H9 (cell line): ENCODE data around the gene ARMH1. TPM values are rescaled to one million over a fixed set of nuclear protein-coding genes. Genes with fewer than 3 reads are reported as not detected.
A peak's percentile ranks its signal among the peaks of the same experiment; 100 is the strongest.

ENCODE experiments used
- DNase-seq: peaks from one replicate; pipeline ENCODE4 v3.0.0-alpha.2; 2017
- H2AFZ ChIP-seq: one replicate; pipeline ENCODE4 v1.6.1; 2013; ENCODE audit warnings: mild to moderate bottlenecking, low read length, control low read depth, moderate library complexity
- H2AK5ac ChIP-seq: 2 replicates; pipeline ENCODE4 v1.6.1; 2013; ENCODE audit warnings: low read length, control low read depth, mixed read lengths; ENCODE audit not compliant: insufficient read length
- H2BK120ac ChIP-seq: one replicate; pipeline ENCODE4 v1.6.1; 2013; ENCODE audit warnings: low read depth, mild to moderate bottlenecking, low read length, control low read depth, inconsistent platforms; ENCODE audit not compliant: poor library complexity, severe bottlenecking
- H2BK12ac ChIP-seq: 2 replicates; pipeline ENCODE4 v1.6.1; 2013; ENCODE audit warnings: low read length, control low read depth, mixed read lengths, low read depth; ENCODE audit not compliant: insufficient read length
- H2BK15ac ChIP-seq: 2 replicates; pipeline ENCODE4 v1.6.1; 2013; ENCODE audit warnings: low read depth, low read length, control low read depth
- H2BK20ac ChIP-seq: one replicate; pipeline ENCODE4 v1.6.1; 2013; ENCODE audit warnings: low read depth, mild to moderate bottlenecking, low read length, control low read depth, inconsistent platforms; ENCODE audit not compliant: poor library complexity, severe bottlenecking
- H2BK5ac ChIP-seq: 2 replicates; pipeline ENCODE4 v1.6.1; 2013; ENCODE audit warnings: low read length, control low read depth, mixed read lengths; ENCODE audit not compliant: insufficient read length
- H3K14ac ChIP-seq: 2 replicates; pipeline ENCODE4 v1.6.1; 2013; ENCODE audit warnings: low read length, control low read depth; ENCODE audit not compliant: insufficient read depth
- H3K18ac ChIP-seq: 2 replicates; pipeline ENCODE4 v1.6.1; 2013; ENCODE audit warnings: low read depth, mild to moderate bottlenecking, mixed read lengths, low read length, control low read depth; ENCODE audit not compliant: insufficient read length
- H3K23ac ChIP-seq: 2 replicates; pipeline ENCODE4 v1.6.1; 2013; ENCODE audit warnings: low read length, control low read depth, mixed read lengths, low read depth; ENCODE audit not compliant: insufficient read length
- H3K23me2 ChIP-seq: 2 replicates; pipeline ENCODE4 v1.6.1; 2013; ENCODE audit warnings: low read depth, mild to moderate bottlenecking, mixed read lengths, low read length, control low read depth; ENCODE audit not compliant: insufficient read length, poor library complexity, severe bottlenecking
- H3K27ac ChIP-seq: 2 replicates; pipeline ENCODE4 v1.5.1; 2013; ENCODE audit warnings: low read length, control low read depth, mixed read lengths, low read depth; ENCODE audit not compliant: insufficient read length
- H3K27me3 ChIP-seq: 2 replicates; pipeline ENCODE4 v1.6.1; 2013; ENCODE audit warnings: low read length, control low read depth, inconsistent platforms; ENCODE audit not compliant: insufficient read depth
- H3K4ac ChIP-seq: 2 replicates; pipeline ENCODE4 v1.6.1; 2013; ENCODE audit warnings: low read depth, mild to moderate bottlenecking, control low read depth, inconsistent platforms, low read length, moderate library complexity
- H3K4me1 ChIP-seq: 2 replicates; pipeline ENCODE4 v1.6.1; 2013; ENCODE audit warnings: low read length, control low read depth, inconsistent platforms; ENCODE audit not compliant: insufficient read depth
- H3K4me2 ChIP-seq: 2 replicates; pipeline ENCODE4 v1.6.1; 2013; ENCODE audit warnings: low read length, control low read depth, mixed read lengths; ENCODE audit not compliant: insufficient read length, insufficient read depth
- H3K56ac ChIP-seq: 2 replicates; pipeline ENCODE4 v1.6.1; 2013; ENCODE audit warnings: low read depth, mild to moderate bottlenecking, mixed read lengths, low read length, control low read depth; ENCODE audit not compliant: insufficient read length
- H3K79me1 ChIP-seq: 2 replicates; pipeline ENCODE4 v1.6.1; 2013; ENCODE audit warnings: low read depth, mild to moderate bottlenecking, moderate library complexity, low read length, control low read depth, inconsistent platforms; ENCODE audit not compliant: insufficient read depth, poor library complexity, severe bottlenecking
- H3K79me2 ChIP-seq: 2 replicates; pipeline ENCODE4 v1.6.1; 2013; ENCODE audit warnings: low read length, control low read depth, inconsistent platforms; ENCODE audit not compliant: insufficient read depth
- H3K9ac ChIP-seq: 2 replicates; pipeline ENCODE4 v1.6.1; 2013; ENCODE audit warnings: low read length, control low read depth, mixed read lengths; ENCODE audit not compliant: insufficient read length; ENCODE audit errors: extremely low read depth
- H3K9me3 ChIP-seq: one replicate; pipeline ENCODE4 v1.6.1; 2013; ENCODE audit warnings: low read depth, low read length, inconsistent platforms; ENCODE audit not compliant: control insufficient read depth
- H3T11ph ChIP-seq: one replicate; pipeline ENCODE4 v1.6.1; 2013; ENCODE audit warnings: mild to moderate bottlenecking, low read length, control low read depth, inconsistent platforms
- H4K20me1 ChIP-seq: one replicate; pipeline ENCODE4 v1.6.1; 2013; ENCODE audit not compliant: control insufficient read depth, insufficient read length, insufficient read depth
- H4K5ac ChIP-seq: 2 replicates; pipeline ENCODE4 v1.6.1; 2013; ENCODE audit warnings: low read depth, mild to moderate bottlenecking, mixed read lengths, low read length, control low read depth; ENCODE audit not compliant: insufficient read length
- H4K8ac ChIP-seq: replicated peaks from 2 replicates; pipeline ENCODE4 v1.6.1; 2013; ENCODE audit warnings: low read length, control low read depth, mixed read lengths, low read depth; ENCODE audit not compliant: insufficient read length
- H4K91ac ChIP-seq: 2 replicates; pipeline ENCODE4 v1.6.1; 2013; ENCODE audit warnings: low read depth, mild to moderate bottlenecking, moderate library complexity, mixed read lengths, low read length, control low read depth; ENCODE audit not compliant: insufficient read length
- H3K27ac Mint-ChIP-seq, 3 experiments: 2 replicates in 2 of 3; 3 replicates in 1 of 3; pipeline ENCODE4 v1.8.0; 2020 to 2021; ENCODE audit warnings: mixed read lengths in 3 of 3, mild to moderate bottlenecking in 1 of 3, moderate library complexity in 1 of 3
- H3K27me3 Mint-ChIP-seq: 2 replicates; pipeline ENCODE4 v1.8.0; 2021; ENCODE audit warnings: low read depth, mild to moderate bottlenecking, moderate library complexity, mixed read lengths
- H3K36me3 Mint-ChIP-seq, 3 experiments: 2 replicates in 2 of 3; 3 replicates in 1 of 3; pipeline ENCODE4 v1.8.0; 2020 to 2021; ENCODE audit warnings: low read depth in 3 of 3, mixed read lengths in 3 of 3; ENCODE audit not compliant: insufficient read depth in 1 of 3
- H3K4me1 Mint-ChIP-seq, 2 experiments: 2 replicates each; pipeline ENCODE4 v1.8.0; 2020; ENCODE audit warnings: mixed read lengths in 2 of 2
- H3K4me3 Mint-ChIP-seq, 2 experiments: 2 replicates in 1 of 2; 3 replicates in 1 of 2; pipeline ENCODE4 v1.8.0; 2020 to 2021; ENCODE audit warnings: mild to moderate bottlenecking in 2 of 2, mixed read lengths in 2 of 2, moderate library complexity in 1 of 2
- H3K9me3 Mint-ChIP-seq, 2 experiments: 2 replicates in 1 of 2; 3 replicates in 1 of 2; pipeline ENCODE4 v1.8.0; 2020; ENCODE audit warnings: mild to moderate bottlenecking in 2 of 2, mixed read lengths in 2 of 2, moderate library complexity in 1 of 2
- CTCF ChIP-seq: fragments of 200-600 bp; sonication (generic); conservative IDR thresholded peaks from 3 replicates; pipeline ENCODE4 v1.8.0; 2021; ENCODE audit warnings: antibody characterized with exemption, mild to moderate bottlenecking
- WGBS: extraction: QIAGEN DNeasy Blood & Tissue Kit; methylation state at CpG from one replicate; pipeline ENCODE4 v1.1.7; 2013; ENCODE audit warnings: missing lambda C conversion rate, low lambda C conversion rate, mixed read lengths; ENCODE audit not compliant: insufficient read length; ENCODE audit errors: extremely low coverage; 5-methylcytosine and 5-hydroxymethylcytosine counted together
- total RNA-seq: library from RNA; stranded (reverse); gene quantifications from 2 replicates; pipeline ENCODE4 v1.2.1, GENCODE V29; 2021

The ARMH1 gene
- total RNA-seq, 1 experiment from 2014 or later: 1.0 TPM

GRCh38 chr1:44705938-44706337 lies 31.4 kb downstream of the ARMH1 start:
- Histone ChIP-seq H3K9me3 (no peaks in the 10 kb centered on the region), H3K23me2 (no peaks in the 10 kb centered on the region), H2BK12ac (no peak overlapping the region), H3K9ac (no peak overlapping the region), H3K27me3 (no peaks in the 10 kb centered on the region), H3K27ac (no peak overlapping the region), H3K14ac (no peak overlapping the region), H3K18ac (no peak overlapping the region), H3K4me2 (no peak overlapping the region), H3K79me2 (no peaks in the 10 kb centered on the region), H4K91ac (no peak overlapping the region), H4K20me1 (no peaks in the 10 kb centered on the region), H3K56ac (no peak overlapping the region), H2BK15ac (no peak overlapping the region), H2BK20ac (no peak overlapping the region), H2AFZ (no peak overlapping the region), H2AK5ac (no peak overlapping the region), H3T11ph (no peak overlapping the region), H4K8ac (no peak overlapping the region), H2BK5ac (no peak overlapping the region), H3K23ac (no peak overlapping the region), H2BK120ac (no peak overlapping the region), H3K79me1 (no peaks in the 10 kb centered on the region), H3K4me1 (no peaks in the 10 kb centered on the region), H4K5ac (no peak overlapping the region), H3K4ac (no peak overlapping the region)
- no CpG with 5 or more reads among the region's 2 CpGs for WGBS
- Mint-ChIP-seq H3K9me3 (peaks cover 11 to 14% of the 10 kb centered on the region in 2 experiments), H3K4me1 (peaks cover 17% of the 10 kb centered on the region in 2 experiments), H3K36me3 (peaks cover 0 to 12% (median 0%) of the 10 kb centered on the region in 3 experiments; a peak in 4 of 7 replicates), H3K27ac (peak overlapping the region in 2 of 3 experiments; percentile 26 to 50; a peak in 2 of 7 replicates), H3K27me3 (peaks cover 2% of the 10 kb centered on the region; the same call in 1 of the 2 replicates), H3K4me3 (no peak overlapping the region; a peak in 1 of 5 replicates)
- TF ChIP-seq CTCF: no peak
- DNase-seq: no peak
